Ovary (tissue), 3 donors: ENCODE data around the gene UBR4.

Source experiments
- CTCF ChIP-seq, 3 donors: fragments of 450-650 bp in 2 of 3; fragments of 200-600 bp in 1 of 3; IDR thresholded peaks; one replicate each; pipeline versions ENCODE4 v1.5.1 to v1.8.0; 2016 to 2022; ENCODE audit warnings: antibody characterized with exemption in 3 of 3, mild to moderate bottlenecking in 1 of 3
- POLR2A ChIP-seq: fragments of 450-650 bp; IDR thresholded peaks from one replicate; pipeline ENCODE4 v1.6.1; 2017; ENCODE audit warnings: antibody characterized with exemption, mild to moderate bottlenecking, moderate library complexity
- donor health status: DM: no; HTN: no; CAD: no.

- TF ChIP-seq POLR2A (no peak), CTCF (IDR thresholded peaks at IDR 0.05) (no peak)
Measured at GRCh38 chr1:19109545-19109944, 100.5 kb downstream of the UBR4 start.
